Measurements from ENCODE around the gene LRRC49.

DNA sequence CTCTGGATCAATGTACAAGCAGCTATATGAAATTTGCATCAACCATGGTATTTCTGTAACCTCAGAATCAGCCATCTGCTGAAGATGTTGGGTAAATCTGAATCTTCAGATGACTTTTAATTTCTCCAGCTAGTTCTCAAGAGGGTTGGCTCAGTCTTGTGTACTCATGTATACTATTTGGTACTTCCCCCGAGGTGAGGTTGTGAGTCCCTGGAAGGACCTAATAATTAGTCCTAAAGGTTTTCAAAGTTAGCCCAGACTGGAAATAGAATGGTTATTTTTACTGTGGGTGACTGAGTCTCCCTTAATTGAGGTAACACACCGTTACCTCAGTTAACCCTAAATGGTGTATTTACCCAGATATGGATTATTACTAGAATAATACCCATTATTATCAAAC lies 118.4 kb downstream of the LRRC49 start:
- TF ChIP-seq, protein P1, sequence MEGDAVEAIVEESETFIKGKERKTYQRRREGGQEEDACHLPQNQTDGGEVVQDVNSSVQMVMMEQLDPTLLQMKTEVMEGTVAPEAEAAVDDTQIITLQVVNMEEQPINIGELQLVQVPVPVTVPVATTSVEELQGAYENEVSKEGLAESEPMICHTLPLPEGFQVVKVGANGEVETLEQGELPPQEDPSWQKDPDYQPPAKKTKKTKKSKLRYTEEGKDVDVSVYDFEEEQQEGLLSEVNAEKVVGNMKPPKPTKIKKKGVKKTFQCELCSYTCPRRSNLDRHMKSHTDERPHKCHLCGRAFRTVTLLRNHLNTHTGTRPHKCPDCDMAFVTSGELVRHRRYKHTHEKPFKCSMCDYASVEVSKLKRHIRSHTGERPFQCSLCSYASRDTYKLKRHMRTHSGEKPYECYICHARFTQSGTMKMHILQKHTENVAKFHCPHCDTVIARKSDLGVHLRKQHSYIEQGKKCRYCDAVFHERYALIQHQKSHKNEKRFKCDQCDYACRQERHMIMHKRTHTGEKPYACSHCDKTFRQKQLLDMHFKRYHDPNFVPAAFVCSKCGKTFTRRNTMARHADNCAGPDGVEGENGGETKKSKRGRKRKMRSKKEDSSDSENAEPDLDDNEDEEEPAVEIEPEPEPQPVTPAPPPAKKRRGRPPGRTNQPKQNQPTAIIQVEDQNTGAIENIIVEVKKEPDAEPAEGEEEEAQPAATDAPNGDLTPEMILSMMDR (optimal IDR thresholded peaks at IDR 0.05 in 1 of 3, IDR thresholded peaks at IDR 0.05 in 1 of 3, conservative IDR thresholded peaks at IDR 0.05 in 1 of 3; ENCODE audit: extremely low read depth in 1 of 3, insufficient read depth in 2 of 3, low read length in 3 of 3) = no peak
- no peak for TF ChIP-seq EZH2 (IDR thresholded peaks at IDR 0.05; ENCODE audit: low read length)

Data from keratinocyte (primary cell).